HG02870 (cell line): ENCODE measurements around the gene ZFHX3.
A peak's percentile ranks its signal among the peaks of the same experiment; 100 is the strongest.

ENCODE experiments used
- ATAC-seq: cut with Tn5 transposase; IDR thresholded peaks from one replicate; pipeline ENCODE4 v1.9.1; 2021; ENCODE audit warnings: mild to moderate bottlenecking, moderate library complexity; ENCODE audit not compliant: unreplicated experiment

Gene ZFHX3

GRCh38 chr16:73041676-73042075, 6.3 kb downstream of the ZFHX3 start:
- no peak for ATAC-seq

- no peak for ATAC-seq
Measured at GRCh38 chr16:73040735-73041402, 7.1 kb downstream of the ZFHX3 start.

GRCh38 chr16:73040136-73040535, 7.8 kb downstream of the ZFHX3 start:
- ATAC-seq, result no peak

- no peak for ATAC-seq
Measured at GRCh38 chr16:73037845-73038570, 9.9 kb downstream of the ZFHX3 start.

- ATAC-seq, result no peak
Measured at GRCh38 chr16:73037331-73037745, 10.6 kb downstream of the ZFHX3 start.

- ATAC-seq, result peak; percentile 64
Measured at GRCh38 chr16:73036074-73036826, 11.7 kb downstream of the ZFHX3 start.

GRCh38 chr16:73034374-73034773, 13.6 kb downstream of the ZFHX3 start:
- peak; percentile 40 for ATAC-seq

- no peak for ATAC-seq
Measured at GRCh38 chr16:73033271-73033998, 14.5 kb downstream of the ZFHX3 start.

- peak; percentile 23 for ATAC-seq
Measured at GRCh38 chr16:73032541-73033270, 15.2 kb downstream of the ZFHX3 start.

- ATAC-seq, result no peak
Measured at GRCh38 chr16:73031984-73032383, 15.9 kb downstream of the ZFHX3 start.

- ATAC-seq, result no peak
Measured at GRCh38 chr16:73031155-73031866, 16.6 kb downstream of the ZFHX3 start.

GRCh38 chr16:73028721-73029361, 19.1 kb downstream of the ZFHX3 start:
- ATAC-seq, result no peak

GRCh38 chr16:73028263-73028662, 19.7 kb downstream of the ZFHX3 start:
- no peak for ATAC-seq

GRCh38 chr16:73027685-73028111, 20.2 kb downstream of the ZFHX3 start:
- no peak for ATAC-seq

- ATAC-seq, result no peak
Measured at GRCh38 chr16:73026754-73027684, 20.9 kb downstream of the ZFHX3 start.

GRCh38 chr16:73025856-73026210, 22.1 kb downstream of the ZFHX3 start:
- no peak for ATAC-seq

- no peak for ATAC-seq
Measured at GRCh38 chr16:73025151-73025855, 22.6 kb downstream of the ZFHX3 start.
